RKO (cell line): ENCODE measurements around the gene NABP1.

Experiments
- DNase-seq: peaks from one replicate; pipeline ENCODE4 v3.0.0-alpha.2; 2016; ENCODE audit warnings: low spot score

NABP1 gene

DNA sequence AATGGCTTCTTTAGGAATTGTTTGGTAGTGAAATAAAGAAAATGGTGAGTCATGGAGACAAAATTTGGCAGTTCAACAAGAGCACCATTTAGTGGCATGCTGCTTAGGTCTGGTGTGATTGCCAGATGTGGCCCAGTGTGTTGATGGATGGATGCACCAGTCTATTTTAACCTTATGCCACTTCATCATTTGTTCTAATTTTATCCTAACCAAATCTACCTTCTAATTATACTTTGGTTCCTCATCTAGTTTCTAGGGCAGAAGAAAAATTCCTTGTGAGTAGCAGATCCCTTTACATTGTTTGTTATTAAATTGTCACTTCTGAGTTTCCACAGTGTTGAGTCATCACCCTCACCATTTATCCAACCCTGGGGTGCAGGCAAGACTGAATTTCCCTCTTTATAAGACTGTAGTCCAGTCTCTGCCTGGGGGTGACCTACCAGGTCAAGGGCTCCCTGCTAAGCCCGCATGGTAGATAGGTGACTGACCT lies 32.5 kb downstream of the NABP1 start:
- DNase-seq = no peak

DNA sequence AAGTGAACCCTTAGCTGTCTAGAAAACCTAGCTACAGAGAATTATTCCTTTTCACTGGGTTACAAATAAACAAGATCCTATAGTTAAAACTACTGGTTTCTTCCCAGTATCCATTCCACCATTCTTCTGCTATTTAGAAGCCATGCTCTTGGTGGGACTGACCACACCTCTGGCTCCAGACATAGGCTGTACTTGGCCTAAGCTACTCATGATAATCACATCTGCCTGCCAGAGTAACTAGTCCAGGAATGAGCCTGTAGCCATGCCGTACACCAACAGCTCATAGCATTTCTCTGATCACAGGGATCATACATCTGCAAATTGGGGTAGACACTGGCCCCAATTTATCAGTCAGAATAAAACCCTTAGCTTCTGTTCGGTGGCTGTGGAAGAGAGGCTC lies 33.7 kb downstream of the NABP1 start:
- DNase-seq = no peak

DNA sequence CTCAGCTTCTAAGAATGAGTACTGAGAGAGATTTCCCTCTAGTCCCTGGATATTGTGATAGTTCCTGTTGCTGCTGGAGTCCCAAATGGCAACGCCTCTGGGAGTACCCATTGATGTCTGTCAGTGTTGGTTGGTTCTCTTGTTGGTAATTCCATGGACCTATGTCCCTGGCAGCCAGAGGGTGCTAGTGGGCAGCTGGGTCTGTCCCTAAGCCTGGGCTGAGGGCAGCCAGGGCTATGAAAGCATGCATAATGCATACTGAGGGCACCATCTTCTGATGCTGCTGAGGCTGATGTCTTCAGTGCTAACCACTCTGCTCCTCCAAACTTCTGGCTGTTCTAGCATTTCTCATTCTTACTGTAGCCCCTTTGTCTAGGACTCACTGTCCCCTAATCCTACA lies 35.9 kb downstream of the NABP1 start:
- DNase-seq = peak; percentile 37

DNA sequence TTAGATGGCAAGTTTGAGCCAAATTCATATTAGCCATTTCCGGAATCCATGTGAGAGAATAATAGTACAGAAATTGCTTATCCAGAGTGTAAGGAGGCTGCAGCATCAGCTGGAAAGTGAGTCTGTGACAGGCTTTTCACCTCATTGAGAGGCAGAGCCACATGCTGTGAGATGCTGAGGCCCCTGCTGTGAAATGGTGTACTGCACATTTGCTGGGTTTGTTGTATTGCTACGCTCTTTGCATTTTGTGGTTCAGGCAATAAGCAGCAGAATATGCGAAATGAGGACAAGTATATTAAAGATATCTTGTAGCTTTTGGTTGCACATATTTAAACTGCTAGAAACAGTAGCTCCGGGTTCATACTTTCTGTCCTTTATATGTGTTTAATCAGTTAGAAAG lies 37.0 kb downstream of the NABP1 start:
- no peak for DNase-seq

DNA sequence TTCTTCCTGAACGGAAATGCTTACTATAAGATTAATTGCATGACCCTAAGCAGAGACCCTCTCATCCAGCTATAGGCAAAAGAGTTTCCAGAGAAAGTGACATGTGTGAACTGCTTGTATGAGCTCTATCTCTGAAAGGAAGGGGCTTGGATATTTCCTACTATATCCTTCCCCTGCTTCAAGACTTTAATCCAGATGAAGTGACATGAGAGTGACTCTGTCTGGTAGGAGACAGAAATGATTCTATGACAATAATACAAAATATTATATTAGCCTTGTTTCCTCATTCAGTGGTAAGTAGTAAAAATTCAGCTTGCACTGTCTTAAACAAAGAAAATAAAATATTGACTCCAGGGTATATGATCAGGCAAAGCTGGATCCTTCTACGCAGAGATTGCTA lies 37.5 kb downstream of the NABP1 start:
- DNase-seq = no peak

DNA sequence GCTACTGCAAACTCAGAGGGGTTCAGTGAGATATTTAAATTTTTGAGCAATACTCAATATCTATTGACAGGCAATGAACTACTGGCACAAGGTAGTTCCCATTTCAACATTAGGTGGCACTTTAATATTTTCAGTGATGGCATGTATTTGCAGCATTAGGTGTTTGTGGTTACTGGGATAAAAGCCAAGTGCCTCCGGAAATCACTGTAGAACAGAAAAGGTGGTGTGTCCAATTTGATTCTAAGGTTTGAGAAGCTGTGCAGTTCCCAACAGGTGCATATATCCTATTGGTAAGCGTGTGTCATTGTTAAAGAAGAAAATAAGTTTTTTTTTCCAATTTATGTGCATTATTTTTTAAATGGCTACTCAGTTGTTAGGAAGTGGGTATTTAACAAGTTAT lies 41.3 kb downstream of the NABP1 start:
- DNase-seq = no peak

DNA sequence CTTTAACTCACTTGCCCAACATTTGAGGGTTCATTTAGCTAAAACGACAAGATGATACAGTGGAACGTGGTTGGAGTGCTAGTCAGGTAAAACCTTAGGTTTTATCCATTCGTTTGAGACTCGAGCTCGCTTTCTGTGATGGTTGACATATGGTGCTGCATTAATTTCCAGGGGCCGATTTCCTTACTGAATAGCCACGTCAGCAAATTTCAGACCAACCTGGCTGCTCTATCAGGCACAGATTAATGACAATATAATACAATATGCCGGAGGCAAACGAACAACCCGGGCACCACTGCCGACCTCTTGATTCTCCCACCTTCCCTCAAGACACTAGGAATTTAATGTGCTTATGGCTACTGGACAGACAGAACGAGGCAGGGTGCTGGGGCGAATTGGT lies 42.0 kb downstream of the NABP1 start:
- DNase-seq = no peak

DNA sequence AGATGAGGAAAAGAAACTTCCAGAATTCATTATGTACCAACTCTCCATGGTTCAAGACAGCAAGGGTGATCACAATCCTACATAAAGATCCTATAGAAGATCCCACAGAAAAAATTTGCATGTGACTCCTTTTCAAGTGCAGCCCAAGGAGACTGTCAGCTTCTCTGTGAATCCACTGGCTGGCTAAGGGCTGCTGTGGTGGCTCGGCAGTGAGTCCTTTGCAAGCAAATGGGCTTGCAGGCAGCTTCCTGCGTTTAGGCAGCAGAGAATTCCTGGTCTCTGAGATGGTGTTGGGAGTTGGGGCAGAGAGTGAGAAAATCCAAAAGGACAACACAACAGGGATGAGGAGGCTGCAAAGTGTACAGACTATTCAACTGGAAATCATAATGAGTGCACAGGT lies 43.4 kb downstream of the NABP1 start:
- DNase-seq = no peak

DNA sequence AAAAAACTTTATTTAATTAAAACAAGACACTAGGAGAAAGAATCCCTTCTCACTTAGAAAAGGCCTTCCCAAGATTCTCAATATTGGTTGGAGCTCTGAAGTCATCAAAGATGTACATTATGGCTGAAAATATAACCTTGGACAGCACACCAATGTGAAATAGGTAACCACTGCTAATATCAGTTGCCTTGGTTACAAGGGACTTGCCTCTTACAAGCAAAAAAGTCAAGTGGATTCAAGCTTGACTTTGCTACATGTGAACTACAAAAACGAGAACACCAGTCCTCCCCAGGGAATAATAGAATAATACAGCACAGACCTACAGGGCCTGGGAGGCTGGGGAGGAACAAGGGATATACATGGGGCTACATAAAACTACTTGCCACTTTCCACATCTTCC lies 46.1 kb downstream of the NABP1 start:
- DNase-seq = no peak

DNA sequence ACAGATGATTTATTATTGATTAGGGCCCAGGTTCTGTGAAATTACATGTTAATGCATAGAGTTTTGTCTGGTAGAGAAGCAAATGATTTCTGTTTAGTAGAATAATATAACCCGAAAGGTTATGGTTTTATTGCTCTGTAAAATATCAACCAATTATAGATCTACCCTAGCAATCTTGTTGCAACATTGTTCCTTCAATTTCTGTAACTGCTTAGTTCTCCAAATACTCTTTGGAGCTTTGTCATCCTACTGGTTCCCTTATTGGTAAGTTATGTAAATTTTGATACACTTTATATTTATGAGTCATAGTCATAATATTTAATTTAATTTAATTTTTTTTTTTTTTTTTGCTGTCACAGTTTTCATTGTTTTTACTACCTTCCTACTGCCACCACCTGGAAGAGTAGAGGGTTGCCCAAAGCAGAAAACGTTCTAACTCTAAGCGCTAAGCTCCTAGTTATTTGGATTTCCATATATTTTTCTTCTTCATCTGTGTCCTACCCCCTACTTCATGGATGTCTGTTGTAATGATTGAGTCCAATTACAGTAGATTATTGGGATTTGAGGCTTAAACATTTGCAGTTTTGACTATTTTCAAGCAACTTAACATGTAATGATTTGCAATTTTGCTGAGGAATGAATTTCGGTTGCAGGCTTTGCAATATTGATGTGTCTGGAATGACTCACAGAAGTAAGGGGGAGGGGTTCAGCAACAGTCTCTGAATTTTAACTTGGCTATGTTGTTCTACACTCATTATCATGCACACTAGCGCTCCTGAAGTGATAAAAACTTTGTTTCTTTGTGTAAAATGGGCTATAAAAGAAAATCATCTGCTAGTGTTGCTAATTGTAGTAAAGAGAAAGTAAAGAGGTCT lies 51.1 kb downstream of the NABP1 start:
- peak; percentile 7 for DNase-seq

DNA sequence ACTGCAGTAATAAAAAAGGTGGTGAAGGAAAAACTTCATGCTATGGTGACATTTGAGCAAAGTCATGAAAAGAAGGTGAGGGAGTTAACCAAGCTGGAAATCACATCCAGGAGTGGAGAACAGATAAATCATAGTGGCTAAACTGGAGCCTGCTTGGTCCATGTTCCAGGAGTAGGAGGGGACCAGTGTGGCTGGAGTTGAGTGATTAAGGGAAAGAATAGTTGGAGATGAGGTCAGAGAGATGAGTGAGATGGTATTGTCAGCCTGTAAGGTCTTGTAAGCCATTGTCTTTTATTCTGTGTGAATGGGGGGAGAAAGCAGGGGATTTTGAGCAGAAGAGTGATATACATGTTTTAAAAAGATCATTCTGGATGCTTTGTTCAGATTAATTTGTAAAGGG lies 52.3 kb downstream of the NABP1 start:
- no peak for DNase-seq
